GM12873 (cell line): Measurements from ENCODE around the gene KDM4B.

ENCODE experiments used
- CTCF ChIP-seq: IDR thresholded peaks from 2 replicates; pipeline ENCODE4 v1.5.1; 2012; ENCODE audit warnings: low read depth, mild to moderate bottlenecking, moderate library complexity, low read length, control low read depth; ENCODE audit not compliant: insufficient read depth; ENCODE audit errors: missing control alignments

The KDM4B gene

DNA sequence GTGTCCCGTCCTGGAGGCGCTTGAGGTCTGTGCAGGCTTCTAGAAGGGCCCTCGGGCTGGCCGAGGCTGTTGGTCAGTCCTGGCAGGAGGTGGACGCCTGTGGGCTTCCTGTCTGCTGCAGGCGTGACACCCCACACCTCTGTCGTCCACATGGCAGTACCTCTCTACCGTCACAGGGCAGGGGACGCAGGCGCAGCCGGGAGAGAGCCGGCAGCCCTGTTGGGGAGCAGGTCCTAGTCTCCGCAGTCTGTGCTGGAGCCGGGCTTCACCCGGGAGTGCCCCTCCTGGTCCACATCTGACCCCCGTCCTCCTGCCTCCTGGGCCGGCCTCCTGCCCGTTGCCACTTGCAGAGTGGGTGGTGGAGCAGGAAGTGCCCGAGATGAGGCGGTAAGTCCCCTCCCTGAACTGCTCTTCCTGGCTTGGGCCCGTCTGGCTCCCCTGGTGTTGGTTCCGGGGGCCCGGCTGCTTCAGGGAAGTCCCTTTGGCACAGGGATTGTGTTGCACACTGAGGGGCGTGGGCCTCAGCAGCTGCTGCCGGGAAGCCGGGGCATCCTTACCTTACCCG, 106.0 kb downstream of the KDM4B start:
- TF ChIP-seq CTCF: no peak

DNA sequence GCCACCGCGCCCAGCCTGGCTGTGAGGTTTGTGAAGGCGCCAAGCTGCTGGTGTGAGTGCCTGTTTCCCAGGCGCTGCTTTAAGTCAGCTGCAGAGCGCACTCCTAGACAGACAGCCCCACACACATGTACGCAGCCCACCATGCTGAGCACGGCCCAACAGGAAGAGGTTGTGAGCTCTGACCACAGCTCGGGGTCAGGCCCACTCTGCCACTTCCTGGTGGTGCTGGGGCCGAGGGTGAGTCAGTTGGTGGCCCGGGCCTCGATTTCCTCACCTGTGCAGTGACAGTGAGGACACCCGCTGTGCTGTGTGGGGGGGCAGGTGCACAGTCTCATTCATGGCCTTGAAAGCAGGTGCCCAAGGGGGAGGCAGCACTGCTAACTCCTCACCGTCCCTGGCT, 106.7 kb downstream of the KDM4B start:
- no peak for TF ChIP-seq CTCF

- TF ChIP-seq CTCF: no peak
These were observed 107.7 kb downstream of the KDM4B start for GRCh38 chr19:5076440-5077208.

- no peak for TF ChIP-seq CTCF
These were observed 108.2 kb downstream of the KDM4B start for GRCh38 chr19:5077209-5077515.

- no peak for TF ChIP-seq CTCF
These were observed 109.3 kb downstream of the KDM4B start for GRCh38 chr19:5078182-5078581.

- no peak for TF ChIP-seq CTCF
These were observed 109.8 kb downstream of the KDM4B start for GRCh38 chr19:5078666-5079065.

DNA sequence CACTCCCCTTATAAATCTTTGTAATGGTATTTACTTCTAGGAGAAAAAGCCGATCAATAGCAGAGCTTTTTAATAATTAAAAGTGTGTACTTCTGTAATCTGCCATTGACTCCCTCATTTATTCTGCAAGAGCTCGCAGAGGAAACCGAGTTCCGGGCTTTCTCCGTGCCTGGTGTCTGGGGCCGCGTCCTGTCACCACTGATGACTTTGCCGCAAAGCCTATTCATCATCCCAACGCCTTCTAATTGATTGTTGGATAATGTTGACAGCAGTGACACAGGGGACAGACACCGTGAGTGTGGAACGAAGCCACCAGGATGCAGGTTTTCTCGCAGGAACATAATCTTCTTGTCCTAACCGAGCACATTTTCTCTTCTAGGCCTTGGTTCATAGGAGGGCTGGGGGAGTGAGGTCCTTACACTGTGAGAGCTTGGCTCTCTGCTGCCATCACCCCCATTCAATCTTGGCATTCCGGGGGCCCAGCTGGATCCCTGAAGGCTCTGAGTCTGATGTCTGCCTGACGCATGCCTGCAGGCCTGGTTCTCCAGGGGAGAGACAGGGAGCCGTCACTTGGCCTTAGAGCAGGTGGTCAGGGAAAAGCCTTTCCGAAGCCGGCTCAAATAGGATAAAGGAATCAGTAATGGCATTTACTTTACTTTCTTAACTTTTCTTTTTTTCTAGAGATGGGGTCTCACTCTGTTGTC, 110.3 kb downstream of the KDM4B start:
- TF ChIP-seq CTCF: no peak
